Large intestine (tissue), 3 donors: ENCODE data around the gene GPRC5D. TPM values are rescaled to one million over a fixed set of nuclear protein-coding genes. Genes with fewer than 3 reads are reported as not detected.
A peak's percentile ranks its signal among the peaks of the same experiment; 100 is the strongest.

Source experiments
- DNase-seq, 2 donors: peaks; one replicate each; pipeline versions ENCODE4 v3.0.0 to v3.0.0-alpha.2; 2013
- H3K27ac ChIP-seq: one replicate; pipeline ENCODE4 v1.5.1; 2013; ENCODE audit warnings: low read length
- H3K27me3 ChIP-seq: 2 replicates; pipeline ENCODE4 v1.6.1; 2013; ENCODE audit warnings: low read length; ENCODE audit not compliant: control insufficient read depth, insufficient read depth
- H3K36me3 ChIP-seq: 2 replicates; pipeline ENCODE4 v1.6.1; 2013; ENCODE audit warnings: low read length; ENCODE audit not compliant: control insufficient read depth, insufficient read depth
- H3K4me1 ChIP-seq: one replicate; pipeline ENCODE4 v1.6.1; 2013; ENCODE audit warnings: low read length; ENCODE audit not compliant: control insufficient read depth, insufficient read depth
- H3K4me3 ChIP-seq: one replicate; pipeline ENCODE4 v1.5.1; 2013; ENCODE audit warnings: low read length
- H3K9me3 ChIP-seq: one replicate; pipeline ENCODE4 v1.6.1; 2013; ENCODE audit warnings: mild to moderate bottlenecking, low read depth, low read length, moderate library complexity; ENCODE audit not compliant: control insufficient read depth
- WGBS: methylation state at CpG from one replicate; pipeline ENCODE4 v1.1.5; 2013; ENCODE audit warnings: low lambda C conversion rate; ENCODE audit not compliant: insufficient coverage; 5-methylcytosine and 5-hydroxymethylcytosine counted together
- polyA plus RNA-seq: library from polyadenylated mRNA; unstranded; fragments of 120-200 nt; gene quantifications from one replicate; pipeline ENCODE4 v1.2.1, GENCODE V29; 2013

Gene GPRC5D
- polyA plus RNA-seq, 1 donor, result 2.4 TPM

- H3K27me3 ChIP-seq, result no peaks in the 10 kb centered on the region
- whole genome bisulfite sequencing, result 93% methylated on average over 6 of the region's 12 CpGs
- H3K9me3 ChIP-seq, result no peaks in the 10 kb centered on the region
- no peak overlapping the region for H3K4me3 ChIP-seq
- DNase-seq, result no peak
- peaks cover 37% of the 10 kb centered on the region for H3K4me1 ChIP-seq
- H3K27ac ChIP-seq, result peak overlapping the region; percentile 98
- peaks cover 23% of the 10 kb centered on the region for H3K36me3 ChIP-seq
Measured at GRCh38 chr12:12908711-12909110, 43.3 kb downstream of the GPRC5D start.

- WGBS, result no CpG with 5 or more reads among the region's 14 CpGs
- Histone ChIP-seq H3K36me3 (peaks cover 21% of the 10 kb centered on the region), H3K27me3 (no peaks in the 10 kb centered on the region), H3K4me1 (peaks cover 42% of the 10 kb centered on the region), H3K4me3 (no peak overlapping the region), H3K27ac (no peak overlapping the region), H3K9me3 (no peaks in the 10 kb centered on the region)
- DNase-seq, result no peak
Measured at GRCh38 chr12:12908252-12908651, 43.7 kb downstream of the GPRC5D start.

- DNase-seq, result no peak
- no peak overlapping the region for H3K4me3 ChIP-seq
Measured at GRCh38 chr12:12907552-12907951, 44.4 kb downstream of the GPRC5D start.

GRCh38 chr12:12903642-12904609 lies 48.0 kb downstream of the GPRC5D start:
- Histone ChIP-seq H3K9me3 (no peaks in the 10 kb centered on the region), H3K4me1 (peaks cover 42% of the 10 kb centered on the region), H3K27ac (peak overlapping the region; percentile 84), H3K27me3 (no peaks in the 10 kb centered on the region), H3K4me3 (no peak overlapping the region), H3K36me3 (peaks cover 9% of the 10 kb centered on the region)
- WGBS, result no CpG with 5 or more reads among the region's 14 CpGs
- peak; percentile 87 to 93 for DNase-seq

More at GRCh38 chr12:12907552-12907951, 44.4 kb downstream of the GPRC5D start:
- WGBS, result no CpG with 5 or more reads among the region's 5 CpGs
- Histone ChIP-seq H3K27me3 (no peaks in the 10 kb centered on the region), H3K36me3 (peaks cover 14% of the 10 kb centered on the region), H3K4me1 (peaks cover 40% of the 10 kb centered on the region), H3K27ac (no peak overlapping the region), H3K9me3 (no peaks in the 10 kb centered on the region)

GRCh38 chr12:12902036-12902435 lies 49.9 kb downstream of the GPRC5D start:
- Histone ChIP-seq H3K27me3 (no peaks in the 10 kb centered on the region), H3K36me3 (no peaks in the 10 kb centered on the region), H3K4me3 (no peak overlapping the region), H3K4me1 (peaks cover 42% of the 10 kb centered on the region), H3K27ac (peak overlapping the region; percentile 82), H3K9me3 (no peaks in the 10 kb centered on the region)
- DNase-seq, result peak in 1 of 2 donors; percentile 38

GRCh38 chr12:12901158-12901791 lies 50.7 kb downstream of the GPRC5D start:
- H3K27ac ChIP-seq, result peak overlapping the region; percentile 82
- no peaks in the 10 kb centered on the region for H3K9me3 ChIP-seq
- H3K4me1 ChIP-seq, result peaks cover 42% of the 10 kb centered on the region
- peak; percentile 75 to 85 for DNase-seq
- no peak overlapping the region for H3K4me3 ChIP-seq
- H3K36me3 ChIP-seq, result no peaks in the 10 kb centered on the region
- no CpG with 5 or more reads among the region's 10 CpGs for WGBS
- no peaks in the 10 kb centered on the region for H3K27me3 ChIP-seq

- Histone ChIP-seq H3K4me1 (peaks cover 42% of the 10 kb centered on the region), H3K27me3 (no peaks in the 10 kb centered on the region), H3K27ac (peak overlapping the region; percentile 82), H3K4me3 (no peak overlapping the region), H3K9me3 (no peaks in the 10 kb centered on the region), H3K36me3 (no peaks in the 10 kb centered on the region)
- no peak for DNase-seq
- no CpG with 5 or more reads among the region's 2 CpGs for WGBS
Measured at GRCh38 chr12:12900786-12901157, 51.2 kb downstream of the GPRC5D start.

- peak overlapping the region; percentile 71 for H3K27ac ChIP-seq
- WGBS, result no CpG with 5 or more reads among the region's 10 CpGs
- no peak overlapping the region for H3K4me3 ChIP-seq
- peaks cover 42% of the 10 kb centered on the region for H3K4me1 ChIP-seq
- H3K9me3 ChIP-seq, result no peaks in the 10 kb centered on the region
- H3K36me3 ChIP-seq, result no peaks in the 10 kb centered on the region
- H3K27me3 ChIP-seq, result no peaks in the 10 kb centered on the region
- DNase-seq, result peak in 1 of 2 donors; percentile 49
Measured at GRCh38 chr12:12899530-12900380, 52.2 kb downstream of the GPRC5D start.

GRCh38 chr12:12898911-12899511 lies 53.0 kb downstream of the GPRC5D start:
- Histone ChIP-seq H3K27me3 (no peaks in the 10 kb centered on the region), H3K4me3 (no peak overlapping the region), H3K9me3 (no peaks in the 10 kb centered on the region), H3K27ac (peak overlapping the region; percentile 71), H3K36me3 (no peaks in the 10 kb centered on the region), H3K4me1 (peaks cover 36% of the 10 kb centered on the region)
- WGBS, result no CpG with 5 or more reads among the region's 8 CpGs
- DNase-seq, result no peak
